HG03520 (cell line): ENCODE measurements around the gene UBA1.
"Not testable (repeated sequence)": the region's sequence is repeated elsewhere in the genome, so short reads cannot be mapped to it uniquely, and the experiment has no call there.

ENCODE experiments used
- ATAC-seq: cut with Tn5 transposase; IDR thresholded peaks from one replicate; pipeline ENCODE4 v1.9.1; 2021; ENCODE audit warnings: mild to moderate bottlenecking, moderate library complexity; ENCODE audit not compliant: unreplicated experiment

The UBA1 gene

DNA sequence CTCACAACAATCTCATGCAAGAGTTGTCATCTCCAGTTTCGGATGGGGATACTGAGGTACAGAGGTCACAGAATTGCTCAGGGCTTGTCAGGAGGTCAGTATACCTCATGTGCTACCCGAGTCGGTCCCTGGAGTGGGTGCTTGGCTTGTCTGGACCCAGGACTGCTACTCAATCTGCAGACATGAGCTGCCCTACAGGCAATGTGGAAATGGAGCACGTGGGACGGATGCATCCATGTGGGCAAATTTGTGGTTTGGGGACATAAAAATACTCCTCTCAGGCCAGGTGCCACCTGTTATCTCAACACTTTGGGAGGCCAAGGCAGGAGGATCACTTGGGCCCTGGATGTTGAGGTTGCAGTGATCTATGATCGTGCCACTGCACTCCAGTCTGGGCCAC is 54.9 kb downstream of the UBA1 start:
- ATAC-seq = no peak

DNA sequence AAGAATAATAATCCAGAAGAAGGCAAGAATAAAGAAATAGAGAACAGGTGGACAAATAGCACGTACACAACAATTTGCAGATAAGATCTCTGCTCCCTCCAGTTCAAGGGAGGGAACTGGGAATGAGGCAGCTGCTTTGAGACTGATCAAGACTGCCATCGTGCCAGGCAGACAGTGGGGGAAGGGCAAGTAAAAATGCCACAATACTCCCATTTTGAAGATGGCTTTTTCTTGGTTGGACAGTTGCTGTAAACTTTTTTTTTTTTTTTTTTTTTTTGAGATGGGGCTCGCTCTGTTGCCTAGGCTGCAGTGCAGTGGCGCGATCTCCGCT is 56.4 kb downstream of the UBA1 start:
- no peak for ATAC-seq

DNA sequence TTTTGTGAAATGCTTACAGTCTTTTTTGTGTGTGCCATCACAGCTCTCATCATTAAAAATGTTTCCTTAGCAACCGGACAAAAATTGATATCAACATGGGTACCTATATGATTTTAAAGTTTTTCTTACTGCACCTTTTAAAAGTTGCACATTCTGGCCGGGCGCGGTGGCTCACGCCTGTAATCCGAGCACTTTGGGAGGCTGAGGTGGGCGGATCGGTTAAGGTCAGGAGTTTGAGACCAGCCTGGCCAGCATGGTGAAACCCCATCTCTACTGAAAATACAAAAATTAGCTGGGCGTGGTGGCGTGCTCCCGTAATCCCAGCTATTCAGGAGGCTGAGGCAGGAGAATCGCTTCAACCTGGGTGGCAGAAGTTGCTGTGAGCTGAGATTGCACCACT is 64.0 kb downstream of the UBA1 start:
- not testable (repeated sequence) for ATAC-seq
